ENCODE results near the gene RNF157.

GRCh38 chr17:76255801-76256429 is 15.6 kb upstream of the RNF157 start:
- TF ChIP-seq EZH2 (IDR thresholded peaks at IDR 0.05) (no peak), POLR2AphosphoS5 (IDR thresholded peaks at IDR 0.05; ENCODE audit: borderline replicate concordance, low read depth, low read length) (no peak)
